Stimulated activated CD8-positive, alpha-beta memory T cell treated with anti-CD3 and anti-CD28 coated beads, Interleukin-7, amount 100 ng/mL, for 24 hours (primary cell): Measurements from ENCODE around the gene ABLIM3.
"Not testable (repeated sequence)": the region's sequence is repeated elsewhere in the genome, so short reads cannot be mapped to it uniquely, and the experiment has no call there.

ENCODE experiments used
- DNase-seq: peaks from one replicate; pipeline ENCODE4 v3.0.0-alpha.2; 2020; ENCODE audit warnings: low read depth

The ABLIM3 gene

GRCh38 chr5:149257889-149258705 lies 116.8 kb downstream of the ABLIM3 start:
- DNase-seq = no peak

GRCh38 chr5:149260761-149261160 lies 119.5 kb downstream of the ABLIM3 start:
- DNase-seq = no peak

- DNase-seq = no peak
These were observed 120.0 kb downstream of the ABLIM3 start for GRCh38 chr5:149261246-149261645.

GRCh38 chr5:149262315-149262714 lies 121.0 kb downstream of the ABLIM3 start:
- no peak for DNase-seq

GRCh38 chr5:149264439-149265067 lies 123.3 kb downstream of the ABLIM3 start:
- no peak for DNase-seq

- DNase-seq = no peak
These were observed 123.8 kb downstream of the ABLIM3 start for GRCh38 chr5:149265068-149265465.

GRCh38 chr5:149265597-149265996 lies 124.3 kb downstream of the ABLIM3 start:
- no peak for DNase-seq

- no peak for DNase-seq
These were observed 126.1 kb downstream of the ABLIM3 start for GRCh38 chr5:149267241-149267973.

GRCh38 chr5:149268928-149269557 lies 127.8 kb downstream of the ABLIM3 start:
- DNase-seq = no peak

- DNase-seq = no peak
These were observed 130.0 kb downstream of the ABLIM3 start for GRCh38 chr5:149271195-149271715.

- no peak for DNase-seq
These were observed 130.6 kb downstream of the ABLIM3 start, which contains the start of gene AFAP1L1 for GRCh38 chr5:149271716-149272563. AFAP1L1 (plus strand) TSS chr5:149271859; CDS start chr5:149271969, 110 bp downstream.

- not testable (repeated sequence) for DNase-seq
These were observed 131.5 kb downstream of the ABLIM3 start for GRCh38 chr5:149272781-149273180.

GRCh38 chr5:149273237-149273636 lies 131.9 kb downstream of the ABLIM3 start:
- no peak for DNase-seq

GRCh38 chr5:149273950-149274349 lies 132.7 kb downstream of the ABLIM3 start:
- no peak for DNase-seq

- DNase-seq = no peak
These were observed 133.6 kb downstream of the ABLIM3 start for GRCh38 chr5:149274939-149275338.

- DNase-seq = no peak
These were observed 136.5 kb downstream of the ABLIM3 start for GRCh38 chr5:149277801-149278200.

- DNase-seq = no peak
These were observed 137.3 kb downstream of the ABLIM3 start for GRCh38 chr5:149278451-149279210.

- DNase-seq = no peak
These were observed 138.4 kb downstream of the ABLIM3 start for GRCh38 chr5:149279661-149280060.

GRCh38 chr5:149280124-149280523 lies 138.8 kb downstream of the ABLIM3 start:
- DNase-seq = no peak

GRCh38 chr5:149280802-149281201 lies 139.5 kb downstream of the ABLIM3 start:
- no peak for DNase-seq
